ENCODE results near the gene NOTO. TPM values are rescaled to one million over a fixed set of nuclear protein-coding genes. Genes with fewer than 3 reads are reported as not detected.
A peak's percentile ranks its signal among the peaks of the same experiment; 100 is the strongest.
"Not testable (repeated sequence)": the region's sequence is repeated elsewhere in the genome, so short reads cannot be mapped to it uniquely, and the experiment has no call there.

The NOTO gene, protein sequence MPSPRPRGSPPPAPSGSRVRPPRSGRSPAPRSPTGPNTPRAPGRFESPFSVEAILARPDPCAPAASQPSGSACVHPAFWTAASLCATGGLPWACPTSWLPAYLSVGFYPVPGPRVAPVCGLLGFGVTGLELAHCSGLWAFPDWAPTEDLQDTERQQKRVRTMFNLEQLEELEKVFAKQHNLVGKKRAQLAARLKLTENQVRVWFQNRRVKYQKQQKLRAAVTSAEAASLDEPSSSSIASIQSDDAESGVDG
- total RNA-seq, result not detected

DNA sequence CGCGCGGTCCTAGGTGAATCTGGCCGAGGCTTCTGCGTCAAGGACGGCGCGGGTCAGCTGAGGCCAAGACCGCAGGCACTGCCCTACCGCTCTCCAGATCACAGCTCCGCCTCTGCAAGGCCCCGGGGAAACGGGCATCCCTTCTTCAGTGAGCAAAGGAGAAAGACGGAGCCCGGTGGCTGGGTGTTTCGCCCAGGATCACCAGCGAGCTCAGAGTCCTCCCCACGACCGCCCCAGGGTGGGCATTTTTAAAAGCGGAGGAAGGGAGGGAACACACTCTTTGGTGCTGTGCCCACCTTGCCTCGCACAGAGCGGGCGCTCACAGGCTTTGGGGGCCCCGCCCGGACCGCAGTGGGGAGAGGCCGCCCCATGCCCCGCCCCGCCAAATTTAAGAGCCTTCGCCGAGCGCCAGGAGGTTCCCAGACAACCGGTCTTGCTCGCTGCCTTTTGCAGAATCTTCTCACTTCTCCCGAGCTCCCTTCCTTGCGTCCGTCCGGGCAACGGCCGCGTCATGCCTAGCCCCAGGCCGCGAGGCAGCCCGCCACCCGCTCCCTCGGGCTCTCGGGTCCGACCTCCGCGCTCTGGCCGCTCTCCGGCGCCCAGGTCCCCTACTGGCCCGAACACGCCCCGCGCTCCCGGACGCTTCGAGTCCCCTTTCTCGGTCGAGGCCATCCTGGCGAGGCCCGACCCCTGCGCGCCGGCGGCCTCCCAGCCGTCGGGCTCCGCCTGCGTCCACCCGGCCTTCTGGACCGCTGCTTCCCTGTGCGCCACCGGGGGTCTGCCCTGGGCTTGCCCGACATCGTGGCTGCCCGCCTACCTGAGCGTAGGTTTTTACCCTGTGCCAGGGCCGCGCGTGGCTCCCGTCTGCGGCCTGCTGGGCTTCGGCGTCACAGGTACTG is at the start of gene NOTO:
Gene NOTO (plus strand): TSS at position 419 of the 899 bp plus-strand sequence. CDS start 93 bp downstream, at position 512.
- TF ChIP-seq POLR2A (IDR thresholded peaks at IDR 0.05) (no peak), CTCF (IDR thresholded peaks at IDR 0.05) (no peak)
- H3K4me3 ChIP-seq (ENCODE audit: low read depth, poor library complexity, severe bottlenecking), result no peak within 1 kb of the TSS
- intact Hi-C loops (cut with DNase I; ENCODE audit: low total_unique reads), result no loop called here
- no peak for DNase-seq (ENCODE audit: low spot score in 2 of 2)
- 1 to 2% methylated on average over 65 to 67 of the region's 87 CpGs for WGBS, 2 donors

DNA sequence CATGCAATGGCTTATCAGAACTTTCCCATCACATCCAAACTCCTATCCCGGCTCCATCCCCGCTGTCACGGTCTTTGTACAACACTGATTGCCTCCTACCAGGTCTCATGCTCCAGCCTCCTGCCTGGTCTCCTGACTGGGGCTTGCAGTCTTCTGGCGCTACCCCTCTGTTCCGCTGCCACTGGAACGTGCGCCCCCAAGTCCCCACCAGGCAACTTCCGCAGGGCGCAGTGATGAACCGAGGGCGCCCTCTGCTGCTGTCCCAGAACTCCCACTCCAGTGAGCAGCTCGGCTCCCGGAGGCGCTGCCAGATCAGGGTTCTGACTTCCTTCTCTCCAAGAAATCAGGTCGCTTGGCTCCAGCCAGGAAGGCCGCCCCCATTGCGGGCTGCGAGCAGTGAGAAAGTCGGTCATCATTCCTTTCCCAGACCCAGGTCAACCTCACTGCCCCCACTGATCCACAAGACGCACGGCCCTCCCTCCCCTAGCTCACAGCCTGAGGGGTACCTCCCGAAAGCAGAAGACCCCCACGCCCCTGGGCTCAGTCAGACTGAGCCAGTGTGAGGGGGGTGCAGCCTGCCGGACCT is 45.7 kb upstream of the NOTO start:
- TF ChIP-seq POLR2A (IDR thresholded peaks at IDR 0.05), result no peak
- no peak for TF ChIP-seq CTCF (IDR thresholded peaks at IDR 0.05)
- DNase-seq (ENCODE audit: low spot score in 2 of 2), result peak in 1 of 2 donors; percentile 94
- no peak overlapping the region for H3K4me3 ChIP-seq (ENCODE audit: low read depth, poor library complexity, severe bottlenecking)
- WGBS, 2 donors, result 11 to 14% methylated on average over 23 to 24 of the region's 24 CpGs
- intact Hi-C loops (cut with DNase I; ENCODE audit: low total_unique reads), result no loop called here

DNA sequence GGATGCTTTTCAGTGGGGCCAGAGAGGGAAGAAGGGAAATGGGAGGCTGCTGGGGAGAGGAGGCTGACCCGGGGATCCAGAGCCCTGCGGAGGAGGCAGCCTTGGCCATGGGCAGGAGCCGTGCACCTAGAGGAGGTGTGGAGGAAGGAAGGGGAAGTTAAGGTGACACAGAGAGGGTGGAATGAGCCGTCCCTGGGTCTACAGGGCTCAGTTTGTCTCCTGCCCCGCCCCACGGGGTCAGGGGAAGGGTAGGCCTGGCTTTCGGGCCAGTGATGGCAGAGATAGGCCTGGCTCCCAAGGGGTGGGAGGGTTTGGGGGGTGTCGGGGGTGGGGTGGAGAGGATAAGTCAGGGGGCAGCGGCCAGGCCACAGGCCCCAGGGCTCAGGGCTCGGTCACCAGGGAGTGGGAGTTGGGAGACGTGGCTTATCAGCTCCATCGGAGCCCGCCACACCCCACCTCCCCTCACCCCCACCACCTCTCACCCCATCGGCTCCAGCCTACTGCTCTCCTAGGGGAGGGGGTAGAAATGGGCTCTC is 39.5 kb upstream of the NOTO start:
- H3K4me3 ChIP-seq (ENCODE audit: low read depth, poor library complexity, severe bottlenecking), result no peak overlapping the region
- intact Hi-C loops (cut with DNase I; ENCODE audit: low total_unique reads), result loop anchor here (5.0 to 10.0 kb wide), 2 partner anchors 78 to 171 kb away; no protein-coding TSS in a partner anchor
- WGBS, 2 donors, result 63 to 68% methylated on average over 14 of the region's 14 CpGs
- TF ChIP-seq POLR2A (IDR thresholded peaks at IDR 0.05) (no peak), CTCF (IDR thresholded peaks at IDR 0.05) (no peak)
- DNase-seq (ENCODE audit: low spot score in 2 of 2), result peak in 1 of 2 donors; percentile 76

DNA sequence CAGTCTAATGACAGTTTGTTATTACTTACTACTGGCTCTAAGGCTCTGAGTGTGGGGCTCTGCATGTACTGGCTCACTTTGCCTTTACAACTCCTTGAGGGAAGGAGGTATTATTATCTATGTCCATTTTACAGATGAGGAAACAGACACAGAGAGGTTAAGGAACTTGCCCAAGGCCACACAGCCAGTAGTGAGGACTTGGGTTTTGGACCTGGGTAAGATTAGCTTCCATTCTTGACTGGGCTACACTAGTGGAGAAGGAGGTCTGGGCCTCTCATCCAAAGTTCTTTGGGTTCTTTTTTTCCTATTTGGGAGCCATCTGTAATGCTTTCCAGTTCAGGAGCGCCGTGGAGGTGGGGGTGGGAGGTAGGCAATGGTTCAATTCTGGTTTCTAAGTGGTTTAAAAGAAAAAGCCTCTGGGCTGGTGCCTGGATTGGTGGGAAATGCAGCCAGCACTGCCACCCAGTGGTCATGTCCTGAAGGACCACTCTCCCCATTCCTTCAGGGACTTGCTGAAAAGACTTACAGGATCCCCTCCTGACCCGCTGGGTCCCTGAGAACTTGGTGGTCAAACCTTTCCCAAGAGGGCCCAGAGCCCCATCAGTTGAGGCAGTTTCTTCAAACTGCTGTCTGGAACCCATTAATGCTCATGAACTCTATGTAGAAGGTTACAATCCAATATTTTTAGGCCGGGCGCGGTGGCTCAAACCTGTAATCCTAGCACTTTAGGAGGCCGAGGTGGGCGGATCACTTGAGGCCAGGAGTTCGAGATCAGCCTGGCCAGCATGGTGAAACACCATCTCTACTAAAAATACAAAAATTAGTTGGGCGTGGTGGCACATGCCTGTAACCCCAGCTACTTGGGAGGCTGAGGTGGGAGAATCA is 38.6 kb upstream of the NOTO start:
- DNase-seq (ENCODE audit: low spot score in 2 of 2), result peak; percentile 52 to 93
- H3K4me3 ChIP-seq (ENCODE audit: low read depth, poor library complexity, severe bottlenecking), result no peak overlapping the region
- WGBS, 2 donors, result 54 to 55% methylated on average over 10 of the region's 10 CpGs
- TF ChIP-seq POLR2A (IDR thresholded peaks at IDR 0.05) (no peak), CTCF (IDR thresholded peaks at IDR 0.05) (no peak)
- intact Hi-C loops (cut with DNase I; ENCODE audit: low total_unique reads), result loop anchor here (5.0 to 10.0 kb wide), 2 partner anchors 79 to 171 kb away; no protein-coding TSS in a partner anchor

DNA sequence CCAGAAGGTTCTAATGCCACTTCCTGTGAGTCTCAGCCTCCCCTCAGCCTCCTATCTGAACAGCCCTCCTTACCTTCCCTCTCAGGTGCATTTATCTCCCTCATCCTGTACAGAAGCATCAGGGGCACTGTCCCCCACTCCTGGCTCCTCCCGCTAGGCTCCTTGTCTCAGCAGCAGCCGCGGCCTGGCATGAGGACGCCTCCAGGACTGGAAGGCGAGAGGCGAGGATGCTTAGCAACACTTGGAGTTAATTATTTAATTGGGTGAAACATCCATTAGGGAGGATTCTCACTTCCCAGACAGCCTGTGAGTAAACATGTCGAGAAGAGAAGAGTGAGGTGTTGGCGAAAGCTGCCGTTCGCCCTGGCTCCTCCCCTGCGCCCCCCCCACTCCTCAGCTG is 36.4 kb upstream of the NOTO start:
- DNase-seq (ENCODE audit: low spot score in 2 of 2), result peak in 1 of 2 donors; percentile 81
- intact Hi-C loops (cut with DNase I; ENCODE audit: low total_unique reads), result loop anchor here (10.0 kb wide), 1 partner anchor 81 kb away; no protein-coding TSS in a partner anchor
- 36 to 41% methylated on average over 9 to 11 of the region's 11 CpGs for WGBS, 2 donors

GRCh38 chr2:73166813-73167212 is 35.6 kb upstream of the NOTO start:
- 82 to 83% methylated on average over 1 to 4 of the region's 8 CpGs for WGBS, 2 donors

More for the DNA sequence above, 36.4 kb upstream of the NOTO start:
- not testable (repeated sequence) for H3K4me3 ChIP-seq (ENCODE audit: low read depth, poor library complexity, severe bottlenecking)

DNA sequence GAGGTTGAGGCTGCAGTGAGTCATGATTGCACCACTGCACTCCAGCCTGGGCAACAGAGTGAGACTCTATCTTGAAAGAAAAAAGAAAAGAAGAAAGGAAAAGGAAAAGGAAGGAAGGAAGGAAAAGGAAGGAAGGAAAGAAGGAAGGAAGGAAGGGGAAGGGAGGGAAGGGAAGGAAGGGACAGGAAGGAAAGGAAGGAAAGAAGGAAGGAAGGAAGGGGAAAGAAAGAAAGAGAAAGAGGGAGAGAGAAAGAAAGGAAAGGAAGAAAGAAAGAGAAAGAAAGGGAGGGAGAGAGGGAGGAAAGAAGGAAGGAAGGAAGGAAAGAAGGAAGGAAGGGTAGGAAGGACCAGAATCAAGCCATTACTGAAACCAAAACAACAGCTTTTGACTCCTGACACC is 34.0 kb upstream of the NOTO start:
- intact Hi-C loops (cut with DNase I; ENCODE audit: low total_unique reads), result loop anchor here (10.0 kb wide), 1 partner anchor 84 kb away; no protein-coding TSS in a partner anchor
- not testable (repeated sequence) for H3K4me3 ChIP-seq (ENCODE audit: low read depth, poor library complexity, severe bottlenecking); DNase-seq (ENCODE audit: low spot score in 2 of 2)

More at GRCh38 chr2:73166813-73167212, 35.6 kb upstream of the NOTO start:
- peak in 1 of 2 donors; percentile 17 for DNase-seq (ENCODE audit: low spot score in 2 of 2)
- not testable (repeated sequence) for H3K4me3 ChIP-seq (ENCODE audit: low read depth, poor library complexity, severe bottlenecking)
- intact Hi-C loops (cut with DNase I; ENCODE audit: low total_unique reads), result loop anchor here (10.0 kb wide), 1 partner anchor 82 kb away; no protein-coding TSS in a partner anchor

GRCh38 chr2:73170341-73170740 is 32.0 kb upstream of the NOTO start:
- intact Hi-C loops (cut with DNase I; ENCODE audit: low total_unique reads); H3K4me3 ChIP-seq (ENCODE audit: low read depth, poor library complexity, severe bottlenecking); DNase-seq (ENCODE audit: low spot score in 2 of 2): not testable (repeated sequence)
- 79 to 84% methylated on average over 6 to 7 of the region's 7 CpGs for WGBS, 2 donors
